ENCODE results near the gene SELE. TPM values are rescaled to one million over a fixed set of nuclear protein-coding genes. Genes with fewer than 3 reads are reported as not detected.

Gene SELE
- 2.0 and 3.9 TPM in 2 replicates for total RNA-seq

GRCh38 chr1:169733924-169734323, at the start of gene SELE:
TSS of gene SELE (minus strand) at chr1:169734079. CDS start at chr1:169733612, 467 bp downstream.

GRCh38 chr1:169711469-169712308, 22.2 kb downstream of the SELE start, which contains the start of gene SELL:
TSS of gene SELL (minus strand) at chr1:169711620. CDS start at chr1:169711498, 122 bp downstream.

Other genes starting within 250 kb of the SELE start
- 11.4 and 12.0 TPM in 2 replicates for gene SLC19A2, start 248.1 kb downstream of the SELE start, total RNA-seq
- not detected in 2 replicates for gene F5, start 147.6 kb downstream of the SELE start, total RNA-seq
- gene SELP, start 104.0 kb downstream of the SELE start, total RNA-seq, result 0.30 and 0.32 TPM in 2 replicates
- gene SELL, start 22.5 kb downstream of the SELE start, total RNA-seq, result 0.65 and 1.1 TPM in 2 replicates
- 5.8 and 13.7 TPM in 2 replicates for gene METTL18, start 60.8 kb upstream of the SELE start, total RNA-seq
- 4.5 and 8.7 TPM in 2 replicates for gene SCYL3, start 159.8 kb upstream of the SELE start, total RNA-seq

Measured in epithelial cell of umbilical artery (primary cell).